NCI-H82 (cell line): ENCODE data around the gene PKN2.
A peak's percentile ranks its signal among the peaks of the same experiment; 100 is the strongest.
"Not testable (repeated sequence)": the region's sequence is repeated elsewhere in the genome, so short reads cannot be mapped to it uniquely, and the experiment has no call there.

ENCODE experiments used
- DNase-seq: peaks from one replicate; lab custom pipeline; 2025; lab: John Stamatoyannopoulos, UW

PKN2 gene

DNA sequence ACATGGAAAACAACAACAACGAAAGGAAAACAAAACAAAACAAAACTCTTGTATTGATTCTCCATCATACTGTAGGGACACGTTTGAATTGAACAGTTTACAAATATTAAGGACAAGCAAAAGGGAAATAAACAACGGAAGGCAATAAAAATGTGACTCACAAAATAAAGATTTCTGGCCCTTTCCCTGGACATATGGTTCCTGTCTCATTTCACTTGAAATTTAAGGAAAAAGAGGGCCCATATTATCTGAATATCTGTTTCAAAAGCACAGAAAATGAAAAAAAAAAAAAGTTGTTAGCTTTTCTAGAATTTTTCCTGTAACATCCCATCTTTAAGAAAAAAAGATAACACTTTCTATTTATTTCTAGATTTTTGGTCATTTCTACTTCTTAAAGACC is 3.6 kb upstream of the PKN2 start:
- no peak for DNase-seq

DNA sequence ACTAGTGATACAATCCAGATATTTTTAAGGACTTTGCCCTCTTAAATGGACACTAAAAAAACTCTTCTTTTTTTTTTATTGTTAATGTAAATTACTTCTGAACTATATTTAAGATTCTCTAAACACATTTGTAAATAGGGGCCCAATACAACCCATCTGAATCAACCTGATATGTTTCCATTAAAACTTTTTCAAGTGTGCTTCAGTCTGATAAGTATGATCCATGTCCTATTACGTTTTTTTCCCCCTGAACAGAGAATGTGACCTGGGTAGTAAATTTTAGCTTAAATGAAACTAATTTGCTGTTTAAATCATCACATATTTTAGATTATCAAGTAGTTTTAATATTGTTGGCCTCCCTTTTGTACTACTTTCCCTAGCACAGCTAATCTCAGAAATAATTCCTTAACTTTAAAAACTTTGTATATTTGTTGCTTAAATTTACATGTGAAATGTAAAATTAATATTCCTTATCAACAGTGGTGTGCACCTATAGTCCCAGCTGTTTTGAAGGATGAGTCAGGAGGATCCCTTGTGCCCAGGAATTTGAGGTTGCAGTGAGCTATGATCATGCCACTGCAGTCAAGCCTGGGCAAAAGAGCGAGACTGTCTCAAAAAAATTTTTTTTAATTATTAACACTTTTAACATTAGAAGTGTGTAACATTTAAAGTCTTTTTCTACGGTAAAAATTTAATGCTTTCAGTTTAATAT is 3.0 kb upstream of the PKN2 start:
- no peak for DNase-seq

GRCh38 chr1:88684482-88685258 is 597 bp downstream of the PKN2 start:
- peak; percentile 93 for DNase-seq

GRCh38 chr1:88685259-88685620 is 1.2 kb downstream of the PKN2 start:
- peak; percentile 74 for DNase-seq

- DNase-seq, result no peak
Observed at GRCh38 chr1:88691540-88691939, 7.5 kb downstream of the PKN2 start.

GRCh38 chr1:88695781-88696180 is 11.7 kb downstream of the PKN2 start:
- DNase-seq, result peak; percentile 47

DNA sequence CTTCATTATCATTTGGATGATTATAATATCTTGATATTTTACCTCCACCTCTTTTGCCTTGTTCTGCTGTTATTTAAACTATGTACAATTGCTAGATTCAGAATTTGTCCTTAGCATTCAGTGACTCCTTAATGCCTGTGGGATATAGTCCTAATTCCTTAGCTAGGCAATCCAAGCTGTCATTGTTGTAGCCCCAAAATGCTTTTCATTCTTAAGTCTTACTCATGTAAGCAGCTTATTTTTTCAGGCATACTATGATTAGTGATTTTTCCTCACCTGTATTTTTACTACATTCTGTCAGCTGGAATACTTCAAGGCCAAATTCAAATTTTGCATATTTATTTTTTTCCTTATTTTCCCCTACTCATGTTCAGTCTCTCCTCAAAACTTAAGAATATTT is 13.4 kb downstream of the PKN2 start:
- peak; percentile 70 for DNase-seq

DNA sequence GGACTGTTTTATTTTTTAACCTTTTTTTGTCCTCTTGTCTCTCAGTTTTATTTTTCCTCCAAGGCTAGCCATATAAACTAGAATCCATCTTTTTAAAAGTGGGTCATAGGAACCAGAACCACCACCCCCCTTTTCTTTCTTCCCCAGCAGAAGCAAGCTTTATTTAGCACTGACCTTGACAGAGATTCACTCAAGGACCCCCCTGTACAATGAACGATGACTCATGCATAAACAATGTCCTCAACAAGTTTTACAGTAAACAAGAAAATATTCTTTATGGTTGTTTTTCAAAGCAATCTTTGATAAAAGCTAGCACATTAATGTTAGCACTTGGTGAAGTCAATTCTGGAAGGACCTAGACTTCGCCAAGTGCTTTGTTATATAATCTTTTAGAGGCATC is 14.1 kb downstream of the PKN2 start:
- no peak for DNase-seq

- DNase-seq, result no peak
Observed at GRCh38 chr1:88698764-88699163, 14.7 kb downstream of the PKN2 start.

GRCh38 chr1:88700425-88701013 is 16.4 kb downstream of the PKN2 start:
- no peak for DNase-seq

- no peak for DNase-seq
Observed at GRCh38 chr1:88701275-88701674, 17.2 kb downstream of the PKN2 start.

DNA sequence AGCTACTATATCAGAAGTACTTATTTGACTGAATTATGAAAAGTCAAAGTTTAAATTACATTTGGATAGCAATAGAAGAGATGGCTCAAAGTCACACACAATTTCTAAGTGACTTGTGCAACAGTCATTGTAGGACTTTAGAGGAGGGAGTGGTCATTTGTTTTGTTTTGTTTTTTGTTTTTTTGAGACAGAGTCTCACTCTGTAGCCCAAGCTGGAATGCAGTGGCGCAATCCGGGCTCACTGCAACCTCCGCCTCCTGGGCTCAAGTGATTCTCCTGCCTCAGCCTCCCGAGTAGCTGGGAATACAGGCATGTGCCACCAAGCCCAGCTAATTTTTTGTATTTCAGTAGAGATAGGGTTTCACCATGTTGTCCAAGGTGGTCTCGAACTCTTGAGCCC is 17.7 kb downstream of the PKN2 start:
- DNase-seq, result not testable (repeated sequence)

- DNase-seq, result no peak
Observed at GRCh38 chr1:88708011-88708410, 23.9 kb downstream of the PKN2 start.

- not testable (repeated sequence) for DNase-seq
Observed at GRCh38 chr1:88712907-88713306, 28.8 kb downstream of the PKN2 start.

GRCh38 chr1:88716571-88716970 is 32.5 kb downstream of the PKN2 start:
- DNase-seq, result not testable (repeated sequence)

- DNase-seq, result no peak
Observed at GRCh38 chr1:88722492-88722891, 38.4 kb downstream of the PKN2 start.

- DNase-seq, result no peak
Observed at GRCh38 chr1:88726697-88727096, 42.6 kb downstream of the PKN2 start.

DNA sequence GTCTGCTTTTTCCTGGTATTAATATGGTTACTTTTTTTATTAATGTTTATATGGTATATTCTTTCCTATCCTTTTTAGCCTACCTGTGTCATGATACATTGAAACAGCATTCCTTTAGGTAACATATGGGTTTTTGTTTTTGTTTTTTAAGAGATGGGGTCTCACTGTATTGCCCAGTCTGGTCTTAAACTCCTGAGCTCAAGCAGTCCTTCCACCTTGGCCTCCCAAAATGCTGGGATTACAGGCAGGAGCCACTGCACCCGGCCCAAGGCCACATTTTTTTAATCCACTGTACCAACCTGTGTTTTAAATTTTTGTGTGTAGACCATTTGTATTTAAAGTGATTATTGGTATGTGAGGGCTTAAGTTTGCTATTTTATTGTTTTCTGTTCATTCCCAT is 43.1 kb downstream of the PKN2 start:
- DNase-seq, result no peak

DNA sequence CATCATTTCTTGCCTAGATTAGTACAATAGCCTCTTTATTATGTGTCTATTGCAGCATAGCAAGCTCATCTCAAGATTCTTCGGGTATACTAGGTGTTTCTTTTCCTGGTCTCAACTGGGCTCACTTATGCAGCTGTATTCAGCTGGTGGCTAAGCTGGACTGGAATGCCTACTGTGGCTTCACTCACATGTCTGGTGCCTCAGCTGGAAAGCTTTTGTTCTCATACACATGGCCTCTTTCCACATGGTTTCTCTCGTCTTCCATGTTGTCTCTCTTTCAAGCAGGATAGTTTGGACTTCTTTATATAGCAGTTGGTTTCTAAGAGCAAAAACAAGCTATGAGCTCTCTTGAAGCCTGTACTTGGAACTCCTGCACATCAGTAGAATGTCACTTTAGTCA is 45.2 kb downstream of the PKN2 start:
- DNase-seq, result no peak

DNA sequence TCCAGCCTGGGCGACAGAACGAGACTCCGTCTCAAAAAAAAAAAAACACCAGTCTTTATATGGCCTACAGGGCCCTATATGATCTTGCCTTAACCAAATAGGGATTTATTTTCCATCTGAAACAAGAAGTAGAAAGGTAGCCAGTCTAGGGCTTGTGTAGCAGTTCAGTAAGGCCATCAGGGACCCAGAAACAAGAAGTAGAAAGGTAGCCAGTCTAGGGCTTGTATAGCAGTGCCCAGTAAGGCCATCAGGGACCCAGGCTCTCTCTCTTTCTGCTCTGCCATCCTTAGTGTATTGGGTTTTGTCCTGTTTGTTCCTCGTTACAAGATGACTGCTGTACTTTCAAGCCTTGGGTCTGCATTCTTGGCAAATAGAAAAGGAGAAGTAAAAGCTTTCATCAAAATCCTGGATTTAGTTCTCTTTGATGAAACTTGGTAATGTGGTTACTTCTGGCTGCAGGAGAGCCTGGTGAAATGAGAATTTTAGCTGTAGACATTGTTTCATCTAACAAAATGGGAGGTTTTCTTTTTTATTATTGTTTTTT is 46.1 kb downstream of the PKN2 start:
- no peak for DNase-seq

DNA sequence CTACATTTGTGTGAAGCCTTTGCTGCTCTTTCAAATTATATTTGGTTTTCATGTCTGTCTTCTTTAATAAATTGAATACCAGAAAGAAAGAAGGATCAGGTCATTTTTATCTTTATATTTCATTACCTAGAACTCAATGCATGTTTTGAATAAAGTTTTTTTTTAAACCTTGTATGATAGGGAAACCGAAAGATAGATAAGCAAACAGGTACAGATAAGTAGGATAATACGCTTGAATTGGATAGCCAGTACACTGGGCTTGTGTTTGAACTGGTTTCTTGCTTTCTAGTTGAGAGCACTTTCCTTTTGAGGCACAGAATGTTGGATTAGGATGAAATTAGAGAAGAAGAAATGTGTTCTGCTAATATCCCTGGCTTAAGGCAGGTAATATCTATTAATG is 46.9 kb downstream of the PKN2 start:
- DNase-seq, result no peak

GRCh38 chr1:88731475-88732269 is 47.6 kb downstream of the PKN2 start:
- no peak for DNase-seq
